Smooth muscle cell (in vitro differentiated cells): ENCODE measurements around the gene SLC26A6. TPM values are rescaled to one million over a fixed set of nuclear protein-coding genes. Genes with fewer than 3 reads are reported as not detected.

Experiments used
- DNase-seq: peaks from one replicate; lab custom pipeline; 2025; ENCODE audit not compliant: unreplicated experiment; lab: John Stamatoyannopoulos, UW
- H2AFZ ChIP-seq: fragments of 200-600 bp; sonication (generic); 2 replicates; pipeline ENCODE4 v1.6.0; 2016; ENCODE audit warnings: antibody characterized with exemption, low read depth, mild to moderate bottlenecking
- H3F3A ChIP-seq: fragments of 200-600 bp; sonication (generic); 2 replicates; pipeline ENCODE4 v1.6.0; 2017; ENCODE audit warnings: antibody characterized with exemption, low read depth
- H3K27ac ChIP-seq: fragments of 200-600 bp; sonication (generic); 2 replicates; pipeline ENCODE4 v1.5.1; 2016; ENCODE audit warnings: low read depth, mild to moderate bottlenecking
- H3K27me3 ChIP-seq: fragments of 200-600 bp; sonication (generic); 2 replicates; pipeline ENCODE4 v1.6.1; 2016; ENCODE audit warnings: low read depth, mild to moderate bottlenecking
- H3K36me3 ChIP-seq: fragments of 200-600 bp; sonication (generic); 2 replicates; pipeline ENCODE4 v1.5.1; 2016; ENCODE audit warnings: low read depth
- H3K4me1 ChIP-seq: fragments of 200-600 bp; sonication (generic); 2 replicates; pipeline ENCODE4 v1.5.1; 2016; ENCODE audit warnings: low read depth
- H3K4me2 ChIP-seq: fragments of 200-600 bp; sonication (generic); 2 replicates; pipeline ENCODE4 v1.6.0; 2016; ENCODE audit warnings: mild to moderate bottlenecking
- H3K4me3 ChIP-seq: fragments of 200-600 bp; sonication (generic); 2 replicates; pipeline ENCODE4 v1.5.1; 2016; ENCODE audit warnings: mild to moderate bottlenecking
- H3K79me2 ChIP-seq: fragments of 200-600 bp; sonication (generic); 2 replicates; pipeline ENCODE4 v1.6.0; 2016; ENCODE audit warnings: low read depth, mild to moderate bottlenecking
- H3K9ac ChIP-seq: fragments of 200-600 bp; sonication (generic); 2 replicates; pipeline ENCODE4 v1.6.0; 2016; ENCODE audit warnings: low read depth
- H3K9me3 ChIP-seq: fragments of 200-600 bp; sonication (generic); replicated peaks from 2 replicates; pipeline ENCODE4 v1.5.1; 2016; ENCODE audit warnings: low read depth
- H4K20me1 ChIP-seq: fragments of 200-600 bp; sonication (generic); 2 replicates; pipeline ENCODE4 v1.6.0; 2016; ENCODE audit warnings: low read depth
- CTCF ChIP-seq: fragments of 200-600 bp; sonication (generic); IDR thresholded peaks from 2 replicates; pipeline ENCODE4 v1.5.1; 2017; ENCODE audit warnings: borderline replicate concordance, mild to moderate bottlenecking, antibody characterized with exemption; ENCODE audit not compliant: insufficient read depth, poor library complexity, severe bottlenecking
- WGBS: methylation state at CpG from one replicate; pipeline ENCODE4 v1.1.7; 2016; ENCODE audit warnings: low lambda C conversion rate; 5-methylcytosine and 5-hydroxymethylcytosine counted together
- polyA plus RNA-seq: library from polyadenylated mRNA; unstranded; fragments of >200 nt; fragmentation: Nextera tagmentation; extraction: Ambion mirVana; gene quantifications from 2 replicates; pipeline ENCODE4 v1.2.1, GENCODE V29; 2016
- total RNA-seq: library from RNA; depleted of rRNA; stranded (reverse); fragments of >200 nt; gene quantifications from 2 replicates; pipeline ENCODE4 v1.2.3, GENCODE V29; 2014

The SLC26A6 gene
- total and polyA plus RNA-seq, 2 experiments from 2014 or later: 28.4 to 34.8 TPM

- Histone ChIP-seq H4K20me1 (peaks cover 6% of the 10 kb centered on the region), H3K27ac (no peak overlapping the region), H3K4me3 (no peak overlapping the region), H3K27me3 (no peaks in the 10 kb centered on the region), H3K4me2 (no peak overlapping the region), H3K9me3 (no peaks in the 10 kb centered on the region), H3K79me2 (no peaks in the 10 kb centered on the region), H3K4me1 (peaks cover 4% of the 10 kb centered on the region), H3F3A (peaks cover 7% of the 10 kb centered on the region), H3K9ac (no peak overlapping the region), H2AFZ (no peak overlapping the region), H3K36me3 (no peaks in the 10 kb centered on the region)
- TF ChIP-seq CTCF: no peak
- WGBS: 61% methylated on average over 11 of the region's 11 CpGs
- no peak for DNase-seq
Measured at GRCh38 chr3:48664313-48664644, 29.0 kb upstream of the SLC26A6 start.

GRCh38 chr3:48663489-48664312 is 28.4 kb upstream of the SLC26A6 start:
- Histone ChIP-seq H3K27me3 (no peaks in the 10 kb centered on the region), H3F3A (peaks cover 7% of the 10 kb centered on the region), H3K36me3 (no peaks in the 10 kb centered on the region), H3K9ac (peak overlapping the region; percentile 87), H3K4me3 (peak overlapping the region; percentile 57), H3K27ac (peak overlapping the region; percentile 91), H2AFZ (no peak overlapping the region), H3K4me2 (peak overlapping the region; percentile 87), H3K4me1 (peaks cover 4% of the 10 kb centered on the region), H4K20me1 (peaks cover 6% of the 10 kb centered on the region), H3K9me3 (no peaks in the 10 kb centered on the region), H3K79me2 (no peaks in the 10 kb centered on the region)
- DNase-seq: peak; percentile 97
- WGBS: under 1% methylated on average over 63 of the region's 66 CpGs
- peak; percentile 79 for TF ChIP-seq CTCF

GRCh38 chr3:48662753-48663488 is 27.7 kb upstream of the SLC26A6 start, which contains the start of gene CELSR3:
TSS of gene CELSR3 (minus strand) at chr3:48662886. CDS start at chr3:48662634, 252 bp downstream.
- H3K4me1 ChIP-seq: peaks cover 4% of the 10 kb centered on the region
- H3K79me2 ChIP-seq: no peaks in the 10 kb centered on the region
- H4K20me1 ChIP-seq: peaks cover 6% of the 10 kb centered on the region
- peak within 1 kb of the TSS; percentile 87 for H3K4me2 ChIP-seq
- peaks cover 7% of the 10 kb centered on the region for H3F3A ChIP-seq
- peak within 1 kb of the TSS; percentile 87 for H3K9ac ChIP-seq
- no peaks in the 10 kb centered on the region for H3K27me3 ChIP-seq
- WGBS: 0% methylated on average over 32 of the region's 52 CpGs
- no peak for TF ChIP-seq CTCF
- H3K27ac ChIP-seq: peak within 1 kb of the TSS; percentile 91
- H2AFZ ChIP-seq: no peak within 1 kb of the TSS
- H3K36me3 ChIP-seq: no peaks in the 10 kb centered on the region
- no peaks in the 10 kb centered on the region for H3K9me3 ChIP-seq
- peak within 1 kb of the TSS; percentile 57 for H3K4me3 ChIP-seq
- peak; percentile 52 for DNase-seq
